GM18873 (cell line): ENCODE results near the gene ACR.

Source experiments
- ATAC-seq: cut with Tn5 transposase; IDR thresholded peaks from one replicate; pipeline ENCODE4 v1.9.1; 2021; ENCODE audit warnings: mild to moderate bottlenecking, moderate library complexity, moderate number of reproducible peaks; ENCODE audit not compliant: unreplicated experiment, low FRiP score

Gene ACR

DNA sequence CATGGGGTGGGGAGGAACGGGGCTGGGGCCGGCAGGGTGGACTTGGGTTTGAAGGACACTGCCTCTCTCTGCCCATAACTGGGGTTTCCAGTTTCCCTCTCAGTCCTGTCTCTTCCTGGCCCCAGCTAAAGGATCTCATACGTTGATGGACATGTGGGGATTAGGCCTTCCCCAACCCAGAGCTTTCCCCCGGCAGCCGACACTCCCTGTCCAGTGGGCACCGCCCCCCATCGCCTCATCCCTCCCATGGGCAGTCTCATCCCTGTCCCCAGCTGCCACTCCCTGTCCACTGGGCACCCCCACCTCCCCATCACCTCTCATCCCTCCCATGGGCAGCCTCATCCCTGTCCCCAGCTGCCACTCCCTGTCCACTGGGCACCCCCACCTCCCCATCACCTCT lies 22.2 kb upstream of the ACR start:
- no peak for ATAC-seq

DNA sequence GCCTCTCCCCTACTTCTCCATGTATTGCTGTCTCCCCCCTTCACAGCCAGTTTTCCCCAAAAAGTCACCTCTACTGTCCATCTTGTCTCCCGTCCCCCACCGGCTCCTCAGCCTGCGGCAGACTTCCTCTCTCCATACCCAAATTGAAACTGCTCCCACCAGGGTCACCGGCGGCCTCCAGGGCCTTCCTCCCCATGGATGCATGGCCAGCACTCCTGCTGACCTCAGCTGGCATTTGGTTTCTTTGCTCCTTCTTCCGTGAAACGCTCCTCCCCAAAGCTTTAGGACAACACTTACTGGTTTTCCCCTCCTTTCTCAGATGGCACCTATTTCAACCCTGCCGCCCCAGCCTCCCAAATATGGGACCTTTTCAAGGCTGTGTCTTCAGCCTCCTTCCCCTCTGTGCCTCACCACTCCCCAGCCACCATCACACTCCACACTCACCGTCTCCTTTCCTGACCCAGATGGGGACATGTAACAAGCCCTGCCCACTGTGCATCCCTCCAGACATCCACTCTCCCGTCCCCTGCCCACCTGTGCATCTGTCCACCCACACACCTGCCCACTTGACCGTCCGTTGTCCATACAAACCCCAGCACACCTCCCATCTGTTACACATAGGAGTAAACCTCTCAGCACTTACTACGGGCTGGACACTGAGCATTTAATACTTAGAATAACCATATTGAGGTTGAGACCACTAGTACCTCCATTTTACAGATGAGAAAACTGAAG lies 21.5 kb upstream of the ACR start:
- no peak for ATAC-seq

DNA sequence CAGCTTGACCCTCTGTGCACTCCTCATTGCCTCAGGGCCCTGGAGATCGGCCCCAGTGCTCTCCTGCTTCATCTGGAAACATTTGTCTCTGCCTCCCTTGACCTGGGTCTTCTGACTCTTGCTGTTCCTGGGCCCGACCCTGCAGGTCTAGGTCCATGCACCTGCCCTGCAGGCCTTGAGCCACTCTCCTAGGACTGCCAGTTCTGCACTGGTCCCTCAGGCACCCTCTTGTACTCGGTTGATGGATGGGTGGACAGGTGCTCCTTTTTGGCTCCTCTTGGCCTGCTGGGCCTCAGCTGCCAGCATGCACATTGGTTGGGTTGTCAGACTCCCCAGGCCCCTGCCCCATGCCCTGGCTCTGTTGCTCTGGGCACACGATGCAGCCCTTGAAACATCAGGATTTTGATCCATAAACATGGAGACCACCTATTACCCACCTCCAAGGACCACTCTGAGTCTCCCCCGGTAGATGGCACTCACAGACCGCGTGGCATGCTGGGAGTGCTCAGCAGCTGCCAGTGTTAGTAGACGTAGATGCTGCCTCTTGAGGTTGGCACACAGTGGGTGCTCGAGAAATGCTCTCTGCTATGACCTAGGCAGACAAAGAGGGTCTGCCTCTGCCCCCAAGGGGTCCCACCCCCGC lies 20.2 kb upstream of the ACR start:
- no peak for ATAC-seq

DNA sequence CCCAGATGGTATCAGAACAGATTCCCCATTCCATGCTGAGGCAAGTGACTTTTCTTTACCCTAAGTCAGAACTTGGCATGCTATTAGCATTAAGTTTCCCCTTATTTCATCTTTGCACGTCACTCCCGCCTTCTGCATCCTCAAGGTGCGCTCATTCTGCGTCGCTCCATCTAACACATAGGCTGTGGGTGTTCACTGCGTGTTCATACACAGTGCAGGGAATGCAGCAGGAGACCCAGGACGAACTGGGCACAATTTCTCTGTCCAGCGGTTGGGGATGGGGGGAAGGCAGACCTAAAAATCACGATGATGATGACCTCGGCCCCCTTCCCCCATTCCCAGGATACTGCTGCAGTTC lies 19.7 kb upstream of the ACR start:
- no peak for ATAC-seq

DNA sequence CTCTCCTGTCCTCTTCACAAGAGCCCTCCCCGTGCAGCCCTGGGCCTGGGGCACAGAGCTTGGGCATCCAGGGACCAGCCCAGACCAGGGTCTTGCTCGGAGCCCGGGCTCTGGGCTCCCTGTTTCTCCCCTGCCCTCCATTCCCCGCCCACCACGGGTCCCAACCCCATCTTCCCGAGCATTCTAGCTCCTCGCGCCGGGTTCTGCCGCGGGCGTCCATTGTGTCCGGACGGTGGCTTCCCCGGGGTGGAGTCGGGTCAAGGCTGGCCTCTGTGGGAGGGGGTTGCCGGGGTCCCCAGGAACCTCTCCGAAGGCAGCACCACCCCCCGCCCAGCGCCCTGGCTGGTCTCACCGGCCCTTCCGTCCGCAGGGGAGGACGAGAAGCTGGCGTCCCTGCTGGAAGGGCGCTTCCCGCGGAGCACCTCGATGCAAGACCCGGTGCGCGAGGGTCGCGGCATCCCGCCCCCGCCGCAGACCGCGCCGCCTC lies 18.1 kb upstream of the ACR start:
- ATAC-seq = no peak

DNA sequence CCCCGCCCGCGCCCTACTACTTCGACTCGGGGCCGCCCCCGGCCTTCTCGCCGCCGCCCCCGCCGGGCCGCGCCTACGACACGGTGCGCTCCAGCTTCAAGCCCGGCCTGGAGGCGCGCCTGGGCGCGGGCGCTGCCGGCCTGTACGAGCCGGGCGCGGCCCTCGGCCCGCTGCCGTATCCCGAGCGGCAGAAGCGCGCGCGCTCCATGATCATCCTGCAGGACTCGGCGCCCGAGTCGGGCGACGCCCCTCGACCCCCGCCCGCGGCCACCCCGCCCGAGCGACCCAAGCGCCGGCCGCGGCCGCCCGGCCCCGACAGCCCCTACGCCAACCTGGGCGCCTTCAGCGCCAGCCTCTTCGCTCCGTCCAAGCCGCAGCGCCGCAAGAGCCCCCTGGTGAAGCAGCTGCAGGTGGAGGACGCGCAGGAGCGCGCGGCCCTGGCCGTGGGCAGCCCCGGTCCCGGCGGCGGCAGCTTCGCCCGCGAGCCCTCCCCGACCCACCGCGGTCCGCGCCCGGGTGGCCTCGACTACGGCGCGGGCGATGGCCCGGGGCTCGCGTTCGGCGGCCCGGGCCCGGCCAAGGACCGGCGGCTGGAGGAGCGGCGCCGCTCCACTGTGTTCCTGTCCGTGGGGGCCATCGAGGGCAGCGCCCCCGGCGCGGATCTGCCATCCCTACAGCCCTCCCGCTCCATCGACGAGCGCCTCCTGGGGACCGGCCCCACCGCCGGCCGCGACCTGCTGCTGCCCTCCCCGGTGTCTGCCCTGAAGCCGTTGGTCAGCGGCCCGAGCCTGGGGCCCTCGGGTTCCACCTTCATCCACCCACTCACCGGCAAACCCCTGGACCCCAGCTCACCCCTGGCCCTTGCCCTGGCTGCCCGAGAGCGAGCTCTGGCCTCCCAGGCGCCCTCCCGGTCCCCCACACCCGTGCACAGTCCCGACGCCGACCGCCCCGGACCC lies 17.4 kb upstream of the ACR start:
- ATAC-seq = no peak

DNA sequence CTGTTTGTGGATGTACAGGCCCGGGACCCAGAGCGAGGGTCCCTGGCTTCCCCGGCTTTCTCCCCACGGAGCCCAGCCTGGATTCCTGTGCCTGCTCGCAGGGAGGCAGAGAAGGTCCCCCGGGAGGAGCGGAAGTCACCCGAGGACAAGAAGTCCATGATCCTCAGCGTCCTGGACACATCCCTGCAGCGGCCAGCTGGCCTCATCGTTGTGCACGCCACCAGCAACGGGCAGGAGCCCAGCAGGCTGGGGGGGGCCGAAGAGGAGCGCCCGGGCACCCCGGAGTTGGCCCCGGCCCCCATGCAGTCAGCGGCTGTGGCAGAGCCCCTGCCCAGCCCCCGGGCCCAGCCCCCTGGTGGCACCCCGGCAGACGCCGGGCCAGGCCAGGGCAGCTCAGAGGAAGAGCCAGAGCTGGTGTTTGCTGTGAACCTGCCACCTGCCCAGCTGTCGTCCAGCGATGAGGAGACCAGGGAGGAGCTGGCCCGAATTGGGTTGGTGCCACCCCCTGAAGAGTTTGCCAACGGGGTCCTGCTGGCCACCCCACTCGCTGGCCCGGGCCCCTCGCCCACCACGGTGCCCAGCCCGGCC lies 16.7 kb upstream of the ACR start:
- no peak for ATAC-seq

DNA sequence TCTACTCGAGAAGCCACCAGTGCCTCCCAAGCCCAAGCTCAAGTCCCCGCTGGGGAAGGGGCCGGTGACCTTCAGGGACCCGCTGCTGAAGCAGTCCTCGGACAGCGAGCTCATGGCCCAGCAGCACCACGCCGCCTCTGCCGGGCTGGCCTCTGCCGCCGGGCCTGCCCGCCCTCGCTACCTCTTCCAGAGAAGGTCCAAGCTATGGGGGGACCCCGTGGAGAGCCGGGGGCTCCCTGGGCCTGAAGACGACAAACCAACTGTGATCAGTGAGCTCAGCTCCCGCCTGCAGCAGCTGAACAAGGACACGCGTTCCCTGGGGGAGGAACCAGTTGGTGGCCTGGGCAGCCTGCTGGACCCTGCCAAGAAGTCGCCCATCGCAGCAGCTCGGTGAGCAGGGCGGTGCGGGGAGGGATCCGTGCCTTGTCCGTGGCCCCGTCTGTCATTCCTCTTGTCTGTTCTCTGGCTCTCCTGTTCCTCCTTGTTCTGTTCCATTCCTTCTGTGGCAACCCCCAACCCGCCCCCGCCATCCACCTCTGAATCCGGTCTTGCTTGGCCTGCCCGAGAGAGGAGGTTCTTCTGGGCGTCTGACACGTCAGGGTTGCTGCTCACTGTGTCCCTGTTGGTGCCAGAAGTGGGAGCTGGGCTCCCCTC lies 15.8 kb upstream of the ACR start:
- no peak for ATAC-seq

DNA sequence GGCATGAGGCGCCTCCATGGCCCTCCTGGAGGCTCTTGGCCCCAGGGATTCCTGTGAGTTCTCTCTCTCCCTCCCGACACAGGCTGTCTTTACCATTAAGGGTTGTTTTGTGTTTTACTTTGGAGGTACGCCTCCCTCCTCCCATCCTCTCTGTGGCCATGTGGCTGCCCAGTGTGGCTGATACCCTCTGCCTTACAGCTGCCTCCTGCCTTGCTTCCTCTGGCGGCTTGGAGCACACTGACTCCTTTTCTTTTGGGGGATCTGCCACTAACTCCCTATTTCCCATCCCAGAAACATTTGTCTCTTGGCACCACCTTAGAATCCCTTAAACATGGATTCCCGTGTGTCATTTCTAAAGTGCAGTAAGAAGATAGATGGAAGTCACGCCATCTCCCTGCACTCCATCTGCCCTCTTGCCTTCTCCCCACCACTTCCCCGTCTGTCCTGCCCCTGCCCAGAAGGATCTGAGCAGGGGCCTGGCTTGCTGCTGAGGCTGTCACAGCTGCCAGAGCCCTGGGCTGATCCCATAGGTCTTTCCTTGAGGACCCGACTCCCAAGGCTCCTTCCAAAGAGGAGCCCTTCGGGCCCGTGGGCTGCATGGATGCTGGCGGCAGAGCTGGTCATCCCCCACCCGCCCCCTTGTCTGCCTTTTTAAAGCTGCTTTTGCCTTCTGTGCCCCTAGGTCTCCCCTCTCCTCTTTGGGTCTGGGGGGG lies 15.1 kb upstream of the ACR start:
- no peak for ATAC-seq

DNA sequence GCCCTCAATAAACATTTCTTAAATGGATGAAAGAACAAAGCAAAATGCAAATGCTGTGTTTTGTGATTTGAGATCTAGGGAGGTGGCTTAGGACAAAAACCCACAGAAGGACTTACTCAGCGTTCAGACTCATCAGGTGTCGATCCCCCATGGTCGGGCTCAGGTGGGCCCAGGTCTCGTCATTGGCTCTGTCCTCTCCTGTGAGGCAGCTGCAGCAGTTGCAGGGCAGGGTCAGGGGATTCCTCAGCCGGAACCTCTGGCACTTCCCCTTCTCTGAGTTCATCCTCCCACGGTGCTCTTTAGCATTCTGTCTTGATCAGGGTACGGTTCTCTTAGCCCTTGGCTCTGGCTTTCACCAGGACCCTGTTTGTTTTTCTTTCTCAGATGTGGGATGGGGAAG lies 14.0 kb upstream of the ACR start:
- ATAC-seq = no peak

DNA sequence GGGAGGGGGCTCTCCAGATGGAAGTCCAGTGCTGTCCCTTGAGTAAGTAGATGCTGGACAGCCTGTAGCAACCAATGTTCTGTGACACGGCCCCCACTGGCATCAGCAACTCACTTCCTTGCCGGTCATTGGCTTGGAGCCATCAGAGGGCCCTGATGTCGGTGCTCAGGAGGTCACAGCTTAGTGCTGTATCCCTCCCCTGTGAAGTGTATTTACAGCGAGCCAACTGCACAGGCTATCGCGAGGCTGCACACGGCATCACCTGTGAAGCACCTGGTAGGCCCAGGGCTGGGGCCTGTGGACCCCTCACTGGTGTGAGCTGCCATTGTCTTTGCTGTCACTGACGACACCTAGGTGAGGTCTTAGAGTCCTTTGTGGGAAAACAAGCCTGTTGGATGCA lies 13.4 kb upstream of the ACR start:
- ATAC-seq = no peak

DNA sequence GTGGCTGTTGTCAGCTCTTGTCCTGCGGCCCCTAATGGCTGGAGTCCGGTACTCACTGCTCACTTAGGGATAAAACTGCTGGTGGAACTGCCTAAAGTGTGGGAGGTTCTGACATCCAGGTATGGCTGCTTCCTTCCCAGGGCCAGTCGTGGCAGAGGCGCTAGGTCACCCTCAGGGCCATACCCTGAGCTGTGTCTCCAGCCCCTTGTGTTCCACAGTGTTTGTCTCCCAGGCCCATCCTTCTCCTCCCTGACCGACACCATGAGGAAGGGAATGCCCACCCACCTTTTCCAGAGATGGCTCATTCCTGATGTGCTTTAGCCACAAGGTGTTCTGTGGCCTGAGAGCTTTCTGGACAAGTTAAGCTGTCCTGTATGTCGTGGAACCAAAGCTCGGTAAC lies 12.4 kb upstream of the ACR start:
- no peak for ATAC-seq

DNA sequence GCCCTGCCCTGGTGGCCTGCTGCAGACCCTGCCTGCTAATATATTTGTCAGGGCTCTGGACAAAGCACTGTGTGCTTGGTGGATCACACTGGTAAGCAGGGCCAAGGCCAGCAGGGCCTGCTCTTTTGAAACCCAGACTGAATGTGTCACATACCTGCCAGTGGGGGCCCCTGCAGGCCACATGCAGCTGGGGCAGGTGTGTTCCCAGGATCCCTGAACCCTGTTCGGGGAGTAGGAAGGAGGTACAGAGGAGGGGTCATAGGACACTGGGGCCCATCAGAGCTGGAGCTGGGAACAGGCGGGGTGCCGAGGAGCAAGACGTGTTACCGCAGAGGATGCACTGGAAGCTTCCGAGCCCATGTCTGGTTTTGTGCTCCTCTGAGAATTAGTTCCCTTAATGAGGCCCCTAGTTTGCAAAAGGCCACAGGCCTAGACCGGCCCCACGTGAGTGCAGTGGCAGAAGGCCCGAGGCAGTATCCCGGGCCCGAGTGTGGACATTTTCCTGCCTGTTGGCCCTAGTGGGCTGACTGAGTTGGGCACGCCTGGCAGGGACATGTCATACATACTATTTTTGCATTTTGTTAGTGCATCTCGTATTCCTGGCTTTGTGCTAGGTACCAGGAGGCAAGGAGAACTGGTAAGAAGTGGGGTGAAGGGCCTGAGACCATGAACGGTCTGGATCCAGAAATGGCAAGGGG lies 11.2 kb upstream of the ACR start:
- ATAC-seq = no peak

DNA sequence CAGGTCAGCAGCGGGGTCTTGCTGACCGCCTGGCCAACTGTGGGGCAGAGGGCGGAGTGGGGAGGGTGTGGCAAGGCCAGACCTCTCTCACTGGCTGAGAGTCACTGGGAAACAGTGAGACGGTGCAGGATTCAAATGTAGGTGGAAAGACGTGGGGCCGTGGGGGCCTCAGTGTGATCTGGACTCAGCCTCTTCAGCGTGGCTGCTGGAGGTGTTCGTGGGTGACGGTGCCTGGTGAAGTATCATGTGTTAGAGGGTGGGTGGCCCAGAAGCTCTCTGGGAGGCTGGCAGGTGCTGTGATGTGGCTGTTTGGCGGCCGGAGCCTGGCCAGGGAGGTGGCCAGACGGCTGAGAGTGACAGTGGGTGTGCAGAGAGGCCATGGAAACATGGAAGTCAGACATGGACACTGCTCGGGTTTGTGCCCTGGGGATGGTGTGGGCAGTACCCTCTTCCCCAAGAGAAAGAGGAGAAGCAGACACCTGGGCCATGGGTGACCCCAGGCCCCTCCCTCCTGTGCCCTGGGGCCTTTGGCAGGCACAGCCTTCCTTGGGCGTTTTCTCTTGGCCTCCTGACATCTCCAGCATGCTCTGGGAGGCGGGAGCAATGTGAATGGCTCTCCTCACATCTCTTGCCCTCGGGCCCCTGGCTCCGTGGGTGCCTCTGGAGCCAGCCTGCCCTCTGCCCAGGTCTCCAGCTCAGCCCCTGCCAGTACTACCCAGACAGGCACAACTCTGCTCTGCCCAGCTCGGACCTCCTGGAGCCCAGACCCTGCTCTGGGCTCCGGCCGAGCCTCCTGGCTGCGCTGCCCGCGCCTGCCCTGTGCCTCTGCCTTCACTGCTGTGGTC lies 10.1 kb upstream of the ACR start:
- ATAC-seq = no peak

DNA sequence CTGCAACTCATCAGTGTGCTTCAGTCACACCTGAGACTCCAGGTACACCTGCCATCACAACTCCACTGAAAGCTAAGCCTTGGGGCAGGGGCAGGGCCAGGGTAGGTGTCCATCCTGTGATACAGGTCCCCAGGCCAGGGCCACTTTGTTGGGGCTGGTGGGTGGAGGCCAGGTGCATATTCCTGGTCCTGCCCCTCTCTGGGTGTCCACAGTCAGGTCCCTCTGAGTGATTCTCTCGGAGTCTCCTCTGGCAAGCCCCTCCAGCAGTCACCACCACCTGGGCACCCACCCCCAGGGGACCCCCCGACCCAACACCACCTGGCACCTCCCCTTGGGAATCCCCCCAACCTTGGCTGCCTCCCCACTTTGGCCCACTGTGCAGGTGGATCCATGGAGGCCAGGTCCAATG lies 9.5 kb upstream of the ACR start:
- ATAC-seq = no peak

DNA sequence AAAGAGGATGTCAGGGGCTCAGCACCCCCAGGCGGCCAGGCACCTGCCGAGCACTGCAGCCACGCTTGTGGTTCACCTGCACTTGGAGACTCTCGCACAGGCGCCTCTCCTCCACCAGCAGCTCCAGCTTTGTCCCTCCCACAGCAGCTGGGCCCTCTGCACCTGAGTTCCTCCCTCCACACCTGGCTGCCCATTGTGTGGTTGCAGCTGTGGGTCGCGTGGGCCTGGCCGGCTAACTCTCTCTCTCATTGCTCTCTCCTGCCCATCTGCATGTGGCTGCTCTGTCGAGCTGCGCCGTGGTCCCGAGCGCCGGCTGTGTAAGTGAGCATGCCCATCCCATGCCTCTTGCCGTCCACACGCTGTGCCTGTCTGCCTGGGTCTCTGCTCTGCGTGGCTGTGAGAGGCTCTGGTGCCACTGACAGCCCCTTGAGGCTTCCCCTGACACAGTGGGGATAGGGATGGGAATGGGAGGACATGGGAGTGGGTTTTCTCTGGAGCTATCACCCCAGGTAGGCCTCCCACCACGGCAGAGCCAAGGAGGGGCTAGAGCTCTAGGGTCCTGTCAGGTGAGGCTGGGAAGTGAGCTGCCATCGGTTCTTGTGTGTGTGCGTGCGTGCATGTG lies 8.5 kb upstream of the ACR start:
- no peak for ATAC-seq

DNA sequence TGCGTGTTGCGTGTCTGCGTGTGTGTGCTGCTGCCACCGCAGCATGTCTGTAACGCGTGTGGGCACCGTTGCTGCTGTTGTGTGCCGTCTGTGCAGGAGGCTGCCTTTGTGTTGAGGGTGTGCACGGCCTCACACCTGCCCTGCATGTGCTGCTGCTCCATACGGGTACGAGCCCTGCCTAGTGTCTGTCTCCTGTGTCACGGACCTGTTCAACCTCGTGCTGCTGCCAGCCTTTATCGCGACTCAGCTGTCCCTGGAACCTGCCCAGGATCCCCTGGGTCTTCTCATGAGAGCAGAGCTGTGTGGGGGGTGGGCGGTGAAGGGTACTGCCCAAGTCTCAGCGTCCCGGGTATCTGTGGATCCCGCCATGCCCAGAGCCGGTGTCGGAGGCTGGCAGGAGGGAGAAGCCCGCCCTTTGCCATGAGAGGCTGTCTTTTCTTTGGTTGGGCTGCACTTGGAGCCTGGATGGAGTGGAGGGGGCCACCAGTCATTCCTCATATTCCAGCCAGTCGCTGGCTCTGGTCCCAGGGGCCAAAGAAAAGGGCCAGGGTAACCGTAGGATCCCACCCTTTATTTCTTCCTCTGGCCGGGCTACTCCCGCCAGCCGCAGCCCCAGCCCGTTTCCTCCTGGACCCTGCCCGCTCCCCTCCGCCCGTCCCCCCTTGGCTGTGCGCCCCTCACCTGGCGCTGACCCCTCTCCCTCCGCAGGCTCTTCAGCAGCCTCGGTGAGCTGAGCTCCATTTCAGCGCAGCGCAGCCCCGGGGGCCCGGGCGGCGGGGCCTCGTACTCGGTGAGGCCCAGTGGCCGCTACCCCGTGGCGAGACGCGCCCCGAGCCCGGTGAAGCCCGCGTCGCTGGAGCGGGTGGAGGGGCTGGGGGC lies 7.8 kb upstream of the ACR start:
- ATAC-seq = no peak
